Epithelial cell of proximal tubule (primary cell): Measurements from ENCODE around the gene ZNF385A. TPM values are rescaled to one million over a fixed set of nuclear protein-coding genes. Genes with fewer than 3 reads are reported as not detected.

Source experiments
- DNase-seq: peaks from one replicate; pipeline ENCODE4 v3.0.0-alpha.2; 2011; ENCODE audit warnings: low read depth
- H3K4me3 ChIP-seq: 2 replicates; pipeline ENCODE4 v1.5.1; 2011; ENCODE audit warnings: low read depth, mild to moderate bottlenecking, low read length
- total RNA-seq: library from RNA; depleted of rRNA; stranded (reverse); fragments of >200 nt; gene quantifications from 2 replicates; pipeline ENCODE4 v1.2.3, GENCODE V29; 2015
- TF ChIP-seq, protein P1 (sequence below): conservative IDR thresholded peaks from 2 replicates; pipeline ENCODE4 v1.5.1; 2012; ENCODE audit warnings: low read depth, mild to moderate bottlenecking, low read length

Gene ZNF385A
- total RNA-seq, 1 donor from 2014 or later = 3.9 TPM

GRCh38 chr12:54427106-54427505 is 42.6 kb upstream of the ZNF385A start:
- DNase-seq = no peak
- no peak overlapping the region for H3K4me3 ChIP-seq
- TF ChIP-seq, protein P1, sequence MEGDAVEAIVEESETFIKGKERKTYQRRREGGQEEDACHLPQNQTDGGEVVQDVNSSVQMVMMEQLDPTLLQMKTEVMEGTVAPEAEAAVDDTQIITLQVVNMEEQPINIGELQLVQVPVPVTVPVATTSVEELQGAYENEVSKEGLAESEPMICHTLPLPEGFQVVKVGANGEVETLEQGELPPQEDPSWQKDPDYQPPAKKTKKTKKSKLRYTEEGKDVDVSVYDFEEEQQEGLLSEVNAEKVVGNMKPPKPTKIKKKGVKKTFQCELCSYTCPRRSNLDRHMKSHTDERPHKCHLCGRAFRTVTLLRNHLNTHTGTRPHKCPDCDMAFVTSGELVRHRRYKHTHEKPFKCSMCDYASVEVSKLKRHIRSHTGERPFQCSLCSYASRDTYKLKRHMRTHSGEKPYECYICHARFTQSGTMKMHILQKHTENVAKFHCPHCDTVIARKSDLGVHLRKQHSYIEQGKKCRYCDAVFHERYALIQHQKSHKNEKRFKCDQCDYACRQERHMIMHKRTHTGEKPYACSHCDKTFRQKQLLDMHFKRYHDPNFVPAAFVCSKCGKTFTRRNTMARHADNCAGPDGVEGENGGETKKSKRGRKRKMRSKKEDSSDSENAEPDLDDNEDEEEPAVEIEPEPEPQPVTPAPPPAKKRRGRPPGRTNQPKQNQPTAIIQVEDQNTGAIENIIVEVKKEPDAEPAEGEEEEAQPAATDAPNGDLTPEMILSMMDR = no peak

- no peak for DNase-seq
- TF ChIP-seq, protein P1 = no peak
- H3K4me3 ChIP-seq = no peak overlapping the region
Observed at GRCh38 chr12:54426690-54427089, 42.2 kb upstream of the ZNF385A start.

- DNase-seq = no peak
- TF ChIP-seq, protein P1 = no peak
Observed at GRCh38 chr12:54425702-54426101, 41.2 kb upstream of the ZNF385A start.

GRCh38 chr12:54424224-54424623 is 39.7 kb upstream of the ZNF385A start:
- no peak for DNase-seq
- TF ChIP-seq, protein P1 = no peak
- H3K4me3 ChIP-seq = no peak overlapping the region

More at GRCh38 chr12:54425702-54426101, 41.2 kb upstream of the ZNF385A start:
- no peak overlapping the region for H3K4me3 ChIP-seq

- TF ChIP-seq, protein P1 = no peak
- no peak overlapping the region for H3K4me3 ChIP-seq
- no peak for DNase-seq
Observed at GRCh38 chr12:54423816-54424150, 39.2 kb upstream of the ZNF385A start.

DNA sequence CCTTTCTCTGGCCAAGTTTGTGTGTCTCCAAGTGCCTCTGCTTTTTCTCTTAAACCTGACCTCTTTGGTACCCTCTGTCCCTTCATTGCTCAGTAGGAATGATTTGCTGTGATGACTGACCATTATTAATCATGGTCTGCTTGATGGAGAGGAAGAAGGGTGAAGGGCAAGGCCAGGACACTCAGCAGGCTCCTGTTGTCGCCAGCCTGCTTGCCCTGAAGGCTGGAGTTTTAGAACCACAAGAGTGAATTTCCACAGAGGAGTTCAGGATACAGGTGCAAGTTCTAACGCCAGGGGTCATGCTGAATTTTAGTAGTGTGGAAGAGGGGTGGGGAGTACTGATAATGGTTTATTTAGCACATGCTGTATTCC is 37.3 kb upstream of the ZNF385A start:
- TF ChIP-seq, protein P1 = no peak
- H3K4me3 ChIP-seq = no peak overlapping the region
- no peak for DNase-seq

- TF ChIP-seq, protein P1 = no peak
- H3K4me3 ChIP-seq = no peak overlapping the region
- no peak for DNase-seq
Observed at GRCh38 chr12:54421175-54421878, 36.8 kb upstream of the ZNF385A start.
